Measurements from ENCODE around the gene ZMIZ1.

ZMIZ1 gene

DNA sequence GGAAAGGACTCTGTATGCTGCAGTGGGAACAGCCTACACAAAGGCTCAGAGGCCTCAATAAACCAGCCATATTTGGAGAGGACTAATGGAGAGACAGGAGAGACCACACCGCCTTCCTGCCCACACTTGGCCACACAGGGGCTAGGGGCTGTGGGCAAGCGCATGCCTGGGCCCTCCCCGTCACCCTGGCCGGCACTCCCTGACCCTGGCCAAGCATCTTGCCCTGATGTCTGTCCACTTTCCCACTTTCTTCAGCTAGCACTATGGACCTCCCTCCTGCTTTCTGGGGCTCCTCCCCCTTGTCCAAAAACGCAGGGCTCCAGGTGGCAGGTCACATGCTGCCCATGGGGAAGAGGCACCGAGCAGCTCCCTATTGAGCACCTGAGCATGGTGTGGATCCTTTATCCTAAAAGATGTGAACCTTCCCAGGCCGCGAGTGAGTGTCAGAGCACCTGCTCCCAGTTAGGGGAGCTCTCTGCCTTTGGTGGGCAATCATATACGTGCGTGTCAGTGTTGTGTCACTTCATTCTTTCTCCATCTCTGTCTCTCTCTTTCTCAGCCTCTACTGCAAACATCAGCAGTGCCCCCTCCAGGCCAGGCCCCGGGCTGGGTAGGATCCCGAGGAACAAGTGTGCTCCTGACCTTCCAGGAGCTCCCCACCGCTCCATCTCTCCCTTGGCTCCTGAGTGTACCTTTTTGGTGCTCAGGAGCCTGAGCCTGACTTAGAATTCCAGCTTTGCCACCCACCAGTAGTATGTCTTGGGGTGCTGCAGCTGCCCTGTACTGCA lies 74.0 kb downstream of the ZMIZ1 start:
- H3K4me1 ChIP-seq (ENCODE audit: insufficient read depth, low read length): peaks cover 20% of the 10 kb centered on the region
- H3K9ac ChIP-seq (ENCODE audit: low read depth, low read length): no peak overlapping the region
- H3K36me3 ChIP-seq (ENCODE audit: insufficient read depth, low read depth, low read length): peaks cover 38% of the 10 kb centered on the region
- no peak overlapping the region for H3K27ac ChIP-seq (ENCODE audit: low read length)
- no peaks in the 10 kb centered on the region for H3K27me3 ChIP-seq (ENCODE audit: insufficient read depth, low read length)
- no peaks in the 10 kb centered on the region for H3K9me3 ChIP-seq (ENCODE audit: insufficient read depth, low read depth, low read length)
- H3K4me3 ChIP-seq (ENCODE audit: low read length): no peak overlapping the region

DNA sequence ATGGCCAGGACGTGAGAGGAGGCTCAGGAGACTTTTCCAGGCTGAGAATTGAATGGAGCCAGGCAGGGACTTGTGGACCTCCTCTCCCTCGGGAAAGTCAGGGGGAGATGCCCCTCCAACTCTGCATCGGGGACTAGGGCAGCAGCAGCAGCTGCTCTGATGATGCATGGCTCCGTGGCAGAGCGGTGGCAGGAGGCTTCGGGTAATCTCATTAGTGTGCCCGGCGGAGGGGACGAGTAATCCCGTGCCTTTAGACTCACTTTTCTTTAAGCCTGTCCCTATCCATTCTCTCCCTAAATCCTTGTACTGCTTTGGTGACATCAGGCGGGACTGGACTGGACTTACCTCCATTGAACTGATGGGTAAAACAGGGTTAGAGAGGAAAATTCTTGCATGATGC lies 75.1 kb downstream of the ZMIZ1 start:
- H3K9me3 ChIP-seq (ENCODE audit: insufficient read depth, low read depth, low read length): no peaks in the 10 kb centered on the region
- no peaks in the 10 kb centered on the region for H3K27me3 ChIP-seq (ENCODE audit: insufficient read depth, low read length)
- H3K4me3 ChIP-seq (ENCODE audit: low read length): no peak overlapping the region
- peak overlapping the region; percentile 62 for H3K27ac ChIP-seq (ENCODE audit: low read length)
- peaks cover 20% of the 10 kb centered on the region for H3K4me1 ChIP-seq (ENCODE audit: insufficient read depth, low read length)
- peaks cover 38% of the 10 kb centered on the region for H3K36me3 ChIP-seq (ENCODE audit: insufficient read depth, low read depth, low read length)
- H3K9ac ChIP-seq (ENCODE audit: low read depth, low read length): no peak overlapping the region

DNA sequence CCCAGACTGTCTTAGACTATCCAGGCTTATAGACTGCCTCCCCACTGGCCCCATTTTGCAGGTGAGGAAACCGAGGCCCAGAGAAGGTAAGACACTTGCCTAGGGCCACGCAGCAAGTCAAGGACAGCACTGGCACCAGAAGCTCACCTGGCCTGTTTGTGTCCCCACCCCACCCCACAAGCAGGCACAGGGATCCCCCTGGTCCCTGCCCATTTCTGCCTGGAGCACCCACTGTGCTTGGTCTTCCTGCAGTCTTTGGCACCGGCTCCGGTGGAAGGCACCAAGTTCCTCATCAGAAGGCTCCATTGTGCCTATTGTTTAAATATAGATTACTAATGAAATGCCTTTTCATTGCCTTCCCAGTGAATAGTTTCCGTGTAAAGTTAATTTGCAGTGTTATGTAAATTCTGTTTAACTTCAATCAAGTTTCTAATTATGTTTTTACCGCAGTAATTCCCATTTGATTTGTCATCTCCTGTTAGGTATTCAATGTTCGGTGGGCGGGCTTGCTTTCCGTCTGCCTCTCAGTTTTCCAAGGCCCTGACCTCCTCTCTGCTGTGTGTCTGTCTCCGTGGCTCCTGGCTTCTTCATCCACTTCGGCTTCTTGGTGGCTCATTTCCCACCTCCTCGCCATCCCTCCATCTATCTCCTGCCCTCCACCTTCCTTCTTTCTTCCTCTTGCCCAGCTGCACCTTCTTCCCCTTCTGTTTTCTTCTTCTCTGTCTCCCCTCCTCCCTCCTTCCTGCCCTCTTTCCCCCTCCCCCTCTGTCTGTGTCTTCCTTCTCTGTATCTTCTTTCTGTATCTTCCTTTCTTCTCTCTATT lies 75.8 kb downstream of the ZMIZ1 start:
- Histone ChIP-seq H3K9me3 (ENCODE audit: insufficient read depth, low read depth, low read length) (no peaks in the 10 kb centered on the region), H3K27me3 (ENCODE audit: insufficient read depth, low read length) (no peaks in the 10 kb centered on the region), H3K4me1 (ENCODE audit: insufficient read depth, low read length) (peaks cover 21% of the 10 kb centered on the region), H3K9ac (ENCODE audit: low read depth, low read length) (peak overlapping the region; percentile 24; the same call in 1 of the 2 replicates), H3K27ac (ENCODE audit: low read length) (peak overlapping the region; percentile 62), H3K4me3 (ENCODE audit: low read length) (no peak overlapping the region), H3K36me3 (ENCODE audit: insufficient read depth, low read depth, low read length) (peaks cover 37% of the 10 kb centered on the region)

DNA sequence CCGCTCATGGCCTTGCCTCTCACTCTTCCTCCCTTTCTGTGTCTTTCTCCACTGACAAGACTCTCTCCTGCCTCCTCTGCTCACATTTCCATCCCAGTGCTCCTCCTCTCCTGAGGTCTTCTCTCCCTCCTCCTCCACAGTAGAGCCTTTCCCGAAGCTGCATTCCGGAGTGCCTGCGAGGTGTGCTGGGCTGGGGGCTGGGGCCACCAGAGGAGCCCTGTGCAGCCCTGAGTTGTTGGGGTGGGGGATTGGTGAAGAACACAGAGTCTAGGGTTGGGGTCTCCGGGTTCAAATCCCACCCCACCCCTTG lies 76.4 kb downstream of the ZMIZ1 start:
- no peaks in the 10 kb centered on the region for H3K9me3 ChIP-seq (ENCODE audit: insufficient read depth, low read depth, low read length)
- H3K9ac ChIP-seq (ENCODE audit: low read depth, low read length): peak overlapping the region; percentile 24; the same call in 1 of the 2 replicates
- H3K4me3 ChIP-seq (ENCODE audit: low read length): no peak overlapping the region
- H3K27ac ChIP-seq (ENCODE audit: low read length): no peak overlapping the region
- peaks cover 31% of the 10 kb centered on the region for H3K36me3 ChIP-seq (ENCODE audit: insufficient read depth, low read depth, low read length)
- no peaks in the 10 kb centered on the region for H3K27me3 ChIP-seq (ENCODE audit: insufficient read depth, low read length)
- peaks cover 24% of the 10 kb centered on the region for H3K4me1 ChIP-seq (ENCODE audit: insufficient read depth, low read length)

DNA sequence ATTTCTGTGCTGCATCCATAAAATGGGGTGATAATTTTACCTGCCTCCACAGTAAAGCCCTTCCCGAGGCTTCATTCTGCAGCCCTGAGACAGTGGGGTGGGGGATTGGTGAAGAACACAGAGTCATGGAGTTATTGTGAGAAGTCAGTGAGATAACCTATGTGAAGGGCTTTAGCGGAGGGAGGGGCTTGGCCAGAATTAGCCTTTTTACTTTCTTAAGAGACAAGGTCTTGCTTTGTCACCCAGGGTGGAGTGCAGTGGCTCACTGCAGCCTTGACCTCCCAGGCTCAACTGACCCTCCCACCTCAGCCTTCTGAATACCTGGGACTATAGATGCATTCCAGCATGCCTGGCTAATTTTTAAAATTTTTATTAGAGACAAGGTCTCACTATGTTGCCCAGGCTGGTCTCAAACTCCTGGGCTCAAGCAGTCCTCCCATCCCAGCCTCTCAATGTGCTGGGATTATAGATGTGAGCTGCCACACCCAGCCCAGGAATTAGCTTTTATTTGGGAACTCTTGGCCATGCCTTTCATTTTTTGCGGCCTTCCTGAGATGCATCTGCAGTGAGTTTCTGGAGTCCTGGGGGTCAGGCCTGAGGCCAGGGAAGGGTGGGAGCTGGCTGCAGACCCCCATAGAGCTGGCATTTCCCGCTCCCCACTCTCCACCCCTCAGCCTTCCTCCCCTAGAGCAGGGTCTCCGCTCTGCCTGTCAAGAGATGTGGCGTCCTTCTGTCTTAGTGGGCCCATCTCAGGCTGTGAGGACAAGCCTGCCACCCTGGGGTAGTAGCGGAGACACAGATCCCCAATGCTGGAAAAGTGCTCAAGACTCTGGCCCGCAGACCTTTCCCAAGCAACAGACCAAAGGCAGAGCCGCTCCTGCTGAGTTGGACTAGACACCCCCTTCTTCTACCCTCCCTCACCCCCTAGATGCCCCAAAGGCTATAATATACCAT lies 77.0 kb downstream of the ZMIZ1 start:
- H3K9ac ChIP-seq (ENCODE audit: low read depth, low read length): no peak overlapping the region; the same call in 1 of the 2 replicates
- H3K27ac ChIP-seq (ENCODE audit: low read length): no peak overlapping the region
- H3K36me3 ChIP-seq (ENCODE audit: insufficient read depth, low read depth, low read length): peaks cover 25% of the 10 kb centered on the region
- H3K4me1 ChIP-seq (ENCODE audit: insufficient read depth, low read length): peaks cover 24% of the 10 kb centered on the region
- no peak overlapping the region for H3K4me3 ChIP-seq (ENCODE audit: low read length)
- H3K9me3 ChIP-seq (ENCODE audit: insufficient read depth, low read depth, low read length): no peaks in the 10 kb centered on the region
- H3K27me3 ChIP-seq (ENCODE audit: insufficient read depth, low read length): no peaks in the 10 kb centered on the region

DNA sequence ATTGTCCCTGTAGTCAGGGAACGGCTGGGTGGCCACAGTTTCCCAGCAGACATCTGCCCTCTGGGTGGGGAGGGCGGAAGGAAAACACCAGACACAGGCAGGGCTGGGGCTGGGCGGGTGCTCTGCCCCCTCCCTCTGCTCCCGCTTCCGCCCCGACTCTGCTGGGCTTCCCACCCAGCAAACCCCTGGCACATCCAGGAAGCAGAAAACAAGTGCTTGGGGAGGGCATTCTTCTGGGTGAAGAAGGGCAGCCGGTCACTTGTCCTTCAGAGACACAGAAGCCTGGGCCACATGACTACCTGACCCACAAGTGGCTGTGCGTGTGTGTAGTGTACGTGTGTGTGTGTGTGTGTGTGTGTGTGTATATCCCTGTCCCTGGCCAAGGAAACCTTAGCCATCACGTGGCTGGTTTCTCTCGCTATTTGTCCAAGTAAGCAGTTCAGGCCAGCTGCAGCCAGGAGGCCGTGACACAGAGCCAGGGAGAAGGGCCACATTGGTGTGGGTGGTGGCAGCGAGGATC lies 77.9 kb downstream of the ZMIZ1 start:
- Histone ChIP-seq H3K27ac (ENCODE audit: low read length) (no peak overlapping the region), H3K36me3 (ENCODE audit: insufficient read depth, low read depth, low read length) (peaks cover 20% of the 10 kb centered on the region; the same call in 1 of the 2 replicates), H3K9ac (ENCODE audit: low read depth, low read length) (no peak overlapping the region)

DNA sequence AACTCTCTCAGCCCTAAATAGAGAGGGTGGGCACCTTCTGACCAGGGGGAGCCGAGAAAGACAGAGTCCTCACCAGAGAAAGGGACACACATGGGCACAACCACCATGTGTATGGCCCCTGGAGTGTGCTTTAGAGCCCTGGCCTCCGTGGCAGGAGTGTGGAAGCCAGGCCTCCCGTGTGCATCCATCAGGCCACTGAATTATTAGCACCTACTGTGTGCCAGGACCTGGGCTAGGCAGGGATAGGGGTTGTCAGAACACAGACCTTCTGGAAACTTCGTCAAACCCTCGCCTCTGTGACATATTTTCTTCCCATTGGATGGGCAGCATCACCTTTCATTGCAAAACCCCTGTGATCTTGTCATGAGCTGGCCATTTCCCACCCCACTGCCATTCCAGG lies 78.5 kb downstream of the ZMIZ1 start:
- H3K27ac ChIP-seq (ENCODE audit: low read length): no peak overlapping the region
- H3K4me3 ChIP-seq (ENCODE audit: low read length): no peak overlapping the region
- no peaks in the 10 kb centered on the region for H3K9me3 ChIP-seq (ENCODE audit: insufficient read depth, low read depth, low read length)
- peaks cover 20% of the 10 kb centered on the region for H3K4me1 ChIP-seq (ENCODE audit: insufficient read depth, low read length)
- H3K27me3 ChIP-seq (ENCODE audit: insufficient read depth, low read length): no peaks in the 10 kb centered on the region
- no peak overlapping the region for H3K9ac ChIP-seq (ENCODE audit: low read depth, low read length)
- peaks cover 20% of the 10 kb centered on the region; the same call in 1 of the 2 replicates for H3K36me3 ChIP-seq (ENCODE audit: insufficient read depth, low read depth, low read length)

More for the DNA sequence above, 77.9 kb downstream of the ZMIZ1 start:
- no peaks in the 10 kb centered on the region for H3K9me3 ChIP-seq (ENCODE audit: insufficient read depth, low read depth, low read length)
- no peaks in the 10 kb centered on the region for H3K27me3 ChIP-seq (ENCODE audit: insufficient read depth, low read length)
- peaks cover 16% of the 10 kb centered on the region for H3K4me1 ChIP-seq (ENCODE audit: insufficient read depth, low read length)
- no peak overlapping the region for H3K4me3 ChIP-seq (ENCODE audit: low read length)

DNA sequence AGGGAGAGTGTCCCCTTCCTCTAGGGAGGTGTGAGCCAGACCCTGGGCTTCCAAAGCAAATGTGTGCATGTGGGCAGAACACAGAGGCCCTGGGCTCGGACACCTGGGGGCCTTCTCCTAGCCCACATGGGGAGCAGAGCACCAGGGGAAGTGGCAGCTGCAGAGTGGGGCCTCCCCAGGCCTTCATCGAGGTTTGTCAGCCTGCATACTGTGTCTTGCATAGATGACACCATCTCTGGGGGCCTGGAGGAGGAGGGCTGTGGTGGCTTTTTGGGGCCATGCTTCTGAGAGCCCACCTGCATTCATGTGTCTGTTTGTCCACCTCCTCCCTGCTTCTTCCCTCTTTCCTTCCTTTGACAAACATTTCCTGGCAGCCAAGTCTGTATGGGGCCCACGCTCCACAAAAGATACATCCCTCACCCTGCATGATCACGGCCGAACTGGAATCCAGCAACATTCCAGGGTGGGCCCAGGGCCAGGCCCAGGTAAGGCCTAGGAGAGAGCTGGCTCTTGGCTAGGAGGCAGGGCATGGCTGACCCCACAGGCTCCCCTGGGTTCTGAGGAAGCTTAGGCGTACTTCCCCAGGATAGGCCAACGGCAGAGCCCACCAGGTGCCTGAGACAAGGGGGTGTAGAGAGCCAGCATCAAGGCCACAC lies 79.2 kb downstream of the ZMIZ1 start:
- no peaks in the 10 kb centered on the region for H3K27me3 ChIP-seq (ENCODE audit: insufficient read depth, low read length)
- peaks cover 20% of the 10 kb centered on the region for H3K4me1 ChIP-seq (ENCODE audit: insufficient read depth, low read length)
- no peak overlapping the region for H3K4me3 ChIP-seq (ENCODE audit: low read length)
- H3K27ac ChIP-seq (ENCODE audit: low read length): no peak overlapping the region
- H3K36me3 ChIP-seq (ENCODE audit: insufficient read depth, low read depth, low read length): peaks cover 15% of the 10 kb centered on the region; the same call in 1 of the 2 replicates
- no peak overlapping the region for H3K9ac ChIP-seq (ENCODE audit: low read depth, low read length)
- no peaks in the 10 kb centered on the region for H3K9me3 ChIP-seq (ENCODE audit: insufficient read depth, low read depth, low read length)

DNA sequence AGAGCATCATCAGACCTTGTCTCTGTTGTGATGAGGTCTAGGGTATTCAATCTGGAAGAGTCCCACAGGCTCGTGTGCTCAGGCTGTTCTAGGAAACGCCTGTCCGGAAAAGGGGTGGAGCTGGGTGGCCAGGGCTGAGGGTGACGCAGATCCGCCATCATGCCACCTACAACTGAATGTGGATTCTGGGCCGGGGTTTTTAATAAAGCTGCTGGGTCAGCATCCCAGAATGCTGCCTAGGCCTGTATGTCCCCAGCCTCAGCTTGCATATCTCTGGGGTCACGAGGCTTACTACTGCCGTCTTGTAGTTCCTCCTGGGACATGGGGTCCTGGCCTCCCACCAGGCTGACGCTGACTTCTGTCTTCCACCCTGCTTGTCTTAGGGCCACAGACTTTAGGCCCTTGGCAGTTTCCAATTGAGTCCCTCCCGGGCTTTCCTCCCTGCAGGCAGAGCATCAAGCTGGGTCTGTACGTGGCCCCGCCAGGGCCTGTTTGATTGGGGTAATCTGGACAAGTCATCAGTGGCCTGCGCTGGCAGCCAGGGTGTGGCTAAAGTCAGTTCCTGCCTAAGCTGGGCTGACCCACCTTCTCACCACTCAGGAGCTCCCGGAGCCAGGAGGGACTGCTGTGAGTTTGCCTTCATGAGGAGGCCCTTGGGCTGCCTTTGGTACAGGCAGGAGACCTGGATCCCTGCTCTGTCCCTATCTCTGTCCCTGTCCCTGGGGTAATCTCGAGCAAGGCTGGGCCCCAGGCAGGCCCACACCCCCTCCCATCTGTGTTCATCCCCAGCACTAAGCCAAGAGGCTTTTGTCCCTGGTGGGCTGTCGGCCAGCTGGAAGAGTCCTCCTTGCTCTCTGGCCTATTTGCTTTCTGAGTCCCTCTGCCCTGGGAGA lies 79.9 kb downstream of the ZMIZ1 start:
- no peaks in the 10 kb centered on the region for H3K27me3 ChIP-seq (ENCODE audit: insufficient read depth, low read length)
- no peak overlapping the region for H3K9ac ChIP-seq (ENCODE audit: low read depth, low read length)
- peaks cover 20% of the 10 kb centered on the region for H3K4me1 ChIP-seq (ENCODE audit: insufficient read depth, low read length)
- H3K27ac ChIP-seq (ENCODE audit: low read length): no peak overlapping the region
- peaks cover 7% of the 10 kb centered on the region; the same call in 1 of the 2 replicates for H3K36me3 ChIP-seq (ENCODE audit: insufficient read depth, low read depth, low read length)
- H3K9me3 ChIP-seq (ENCODE audit: insufficient read depth, low read depth, low read length): no peaks in the 10 kb centered on the region
- no peak overlapping the region for H3K4me3 ChIP-seq (ENCODE audit: low read length)

DNA sequence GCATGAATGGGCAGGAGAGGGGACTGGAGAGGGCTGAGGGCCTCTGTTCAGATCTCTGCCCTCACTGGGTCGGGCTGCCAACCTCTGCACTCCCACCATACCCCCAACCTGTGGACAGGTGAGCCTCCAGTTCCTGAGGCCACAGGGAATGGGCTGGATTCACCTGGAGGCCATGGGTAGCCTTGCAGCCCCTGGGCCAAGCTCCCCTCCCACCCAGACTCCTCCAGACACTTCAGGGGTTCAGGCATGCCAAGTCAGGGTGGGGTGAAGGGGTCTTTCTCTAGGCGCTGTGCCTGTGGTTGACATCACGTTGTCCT lies 80.5 kb downstream of the ZMIZ1 start:
- Histone ChIP-seq H3K9me3 (ENCODE audit: insufficient read depth, low read depth, low read length) (no peaks in the 10 kb centered on the region), H3K9ac (ENCODE audit: low read depth, low read length) (no peak overlapping the region), H3K4me3 (ENCODE audit: low read length) (no peak overlapping the region), H3K36me3 (ENCODE audit: insufficient read depth, low read depth, low read length) (peaks cover 1% of the 10 kb centered on the region; the same call in 1 of the 2 replicates), H3K4me1 (ENCODE audit: insufficient read depth, low read length) (peaks cover 17% of the 10 kb centered on the region), H3K27ac (ENCODE audit: low read length) (no peak overlapping the region), H3K27me3 (ENCODE audit: insufficient read depth, low read length) (no peaks in the 10 kb centered on the region)

Data from iPS-20b (cell line).